Transverse colon (tissue), 4 donors: ENCODE measurements around the gene EID2B. TPM values are rescaled to one million over a fixed set of nuclear protein-coding genes. Genes with fewer than 3 reads are reported as not detected.

Experiments
- DNase-seq: peaks from one replicate; pipeline ENCODE4 v3.0.0-alpha.2; 2019
- H3K27ac ChIP-seq, 4 donors: fragments of 200-600 bp; sonication (generic); 2 replicates each; pipeline ENCODE4 v1.5.1; 2016 to 2018; ENCODE audit warnings: inconsistent platforms in 4 of 4
- H3K27me3 ChIP-seq: fragments of 200-600 bp; sonication (generic); 2 replicates; pipeline ENCODE4 v1.5.1; 2017; ENCODE audit warnings: inconsistent platforms
- H3K36me3 ChIP-seq, 4 donors: fragments of 200-600 bp; sonication (generic); 2 replicates each; pipeline ENCODE4 v1.5.1; 2017 to 2019; ENCODE audit warnings: inconsistent platforms in 4 of 4
- H3K4me1 ChIP-seq, 4 donors: fragments of 200-600 bp; sonication (generic); 2 replicates each; pipeline ENCODE4 v1.5.1; 2017 to 2020; ENCODE audit warnings: inconsistent platforms in 4 of 4
- H3K4me3 ChIP-seq, 4 donors: fragments of 200-600 bp; sonication (generic); 1 replicate in 1 of 4; 2 replicates in 3 of 4; pipeline versions ENCODE4 v1.5.1 to v1.6.1; 2017 to 2019; ENCODE audit warnings: inconsistent platforms in 4 of 4
- H3K9me3 ChIP-seq, 2 donors: fragments of 200-600 bp; sonication (generic); 2 replicates each; pipeline ENCODE4 v1.5.1; 2017 to 2019; ENCODE audit warnings: inconsistent platforms in 2 of 2
- EP300 ChIP-seq: sonication (generic); formaldehyde crosslinking; IDR thresholded peaks from one replicate; pipeline ENCODE4 v1.6.1; 2017; ENCODE audit warnings: antibody characterized with exemption, low read depth
- POLR2A ChIP-seq: fragments of 450-650 bp; IDR thresholded peaks from one replicate; pipeline ENCODE4 v1.6.1; 2016; ENCODE audit warnings: antibody characterized with exemption, mild to moderate bottlenecking, moderate library complexity
- POLR2AphosphoS5 ChIP-seq, 3 donors: sonication (generic); formaldehyde crosslinking; IDR thresholded peaks; one replicate each; pipeline ENCODE4 v1.6.1; 2016; ENCODE audit warnings: antibody characterized with exemption in 3 of 3
- WGBS, 2 donors: methylation state at CpG; one replicate each; pipeline ENCODE4 v1.1.5; 2018; ENCODE audit warnings: low coverage in 1 of 2; 5-methylcytosine and 5-hydroxymethylcytosine counted together
- in situ Hi-C, 4 donors: fragments of 200-750 bp; cut with MboI; loops; one replicate each; pipeline versions ENCODE4 v1.15.0 to v1.15.1; 2017; ENCODE audit warnings: low sequenced_read_pairs in 3 of 4, low pct_ligation_motif_present in 1 of 4, low pct_unique_long_range_greater_than_20kb in 1 of 4
- intact Hi-C: fragments of 100-400 bp; cut with DNase I; formaldehyde crosslinking; loops from one replicate; pipeline ENCODE4 v1.15.1; 2023; ENCODE audit warnings: low total_unique reads
- total RNA-seq, 4 donors: library from RNA; depleted of rRNA; stranded (reverse); fragments of >200 nt; gene quantifications; one replicate each; pipeline ENCODE4 v1.1.0, GENCODE V29; 2016
- TF ChIP-seq, protein P1 (sequence below), 5 experiments: fragments of 200-600 bp in 3 of 5; fragments of 450-650 bp in 2 of 5; sonication (generic) in 3 of 5; IDR thresholded peaks; 1 replicate in 2 of 5; 2 replicates in 3 of 5; pipeline ENCODE4 v1.5.1; 2016 to 2017; ENCODE audit warnings: antibody characterized with exemption in 5 of 5, inconsistent platforms in 3 of 5, mild to moderate bottlenecking in 2 of 5, moderate library complexity in 1 of 5

EID2B gene
- total RNA-seq, 4 donors from 2014 or later, result 1.00 to 1.5 (median 1.3) TPM

GRCh38 chr19:39520541-39521484 is 11.8 kb downstream of the EID2B start:
- in situ Hi-C loops (no loop called here), intact Hi-C loops (no loop called here)
- H3K27me3 ChIP-seq, result peaks cover 30% of the 10 kb centered on the region
- H3K4me3 ChIP-seq, result no peak overlapping the region
- no peak overlapping the region for H3K27ac ChIP-seq
- TF ChIP-seq EP300 (no peak), POLR2A (no peak), POLR2AphosphoS5 (IDR thresholded peaks at IDR 0.05) (no peak)
- TF ChIP-seq, protein P1, sequence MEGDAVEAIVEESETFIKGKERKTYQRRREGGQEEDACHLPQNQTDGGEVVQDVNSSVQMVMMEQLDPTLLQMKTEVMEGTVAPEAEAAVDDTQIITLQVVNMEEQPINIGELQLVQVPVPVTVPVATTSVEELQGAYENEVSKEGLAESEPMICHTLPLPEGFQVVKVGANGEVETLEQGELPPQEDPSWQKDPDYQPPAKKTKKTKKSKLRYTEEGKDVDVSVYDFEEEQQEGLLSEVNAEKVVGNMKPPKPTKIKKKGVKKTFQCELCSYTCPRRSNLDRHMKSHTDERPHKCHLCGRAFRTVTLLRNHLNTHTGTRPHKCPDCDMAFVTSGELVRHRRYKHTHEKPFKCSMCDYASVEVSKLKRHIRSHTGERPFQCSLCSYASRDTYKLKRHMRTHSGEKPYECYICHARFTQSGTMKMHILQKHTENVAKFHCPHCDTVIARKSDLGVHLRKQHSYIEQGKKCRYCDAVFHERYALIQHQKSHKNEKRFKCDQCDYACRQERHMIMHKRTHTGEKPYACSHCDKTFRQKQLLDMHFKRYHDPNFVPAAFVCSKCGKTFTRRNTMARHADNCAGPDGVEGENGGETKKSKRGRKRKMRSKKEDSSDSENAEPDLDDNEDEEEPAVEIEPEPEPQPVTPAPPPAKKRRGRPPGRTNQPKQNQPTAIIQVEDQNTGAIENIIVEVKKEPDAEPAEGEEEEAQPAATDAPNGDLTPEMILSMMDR (IDR thresholded peaks at IDR 0.05), result no peak
- WGBS, 2 donors, result 74 to 85% methylated on average over 5 to 8 of the region's 8 CpGs
- no peaks in the 10 kb centered on the region for H3K36me3 ChIP-seq
- no peaks in the 10 kb centered on the region for H3K9me3 ChIP-seq
- DNase-seq, result no peak
- H3K4me1 ChIP-seq, result peaks cover 0 to 5% (median 1%) of the 10 kb centered on the region in 4 donors

DNA sequence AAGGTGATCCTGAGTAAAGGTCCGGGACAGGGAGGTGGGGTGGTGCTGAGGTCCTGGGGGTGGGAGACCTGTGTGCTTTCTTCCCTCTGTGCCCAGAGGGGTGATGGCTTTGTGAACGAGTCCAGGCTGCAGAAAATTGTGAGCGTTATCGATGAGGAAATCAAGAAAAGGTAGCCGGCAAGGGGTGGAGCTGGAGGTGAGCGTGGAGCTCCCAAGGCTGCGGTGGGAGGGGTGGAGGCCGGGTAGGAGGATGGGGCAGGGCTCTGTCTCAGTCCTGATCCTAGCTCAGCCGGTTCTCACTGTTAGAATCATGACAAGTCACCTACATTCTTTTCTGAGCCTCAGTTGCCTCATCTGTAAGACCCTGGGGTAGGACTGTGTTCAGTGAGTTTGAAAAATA is 13.7 kb downstream of the EID2B start:
- no peak for DNase-seq
- Histone ChIP-seq H3K4me3 (no peak overlapping the region), H3K36me3 (no peaks in the 10 kb centered on the region), H3K9me3 (no peaks in the 10 kb centered on the region), H3K4me1 (peaks cover 6 to 18% (median 14%) of the 10 kb centered on the region in 4 donors), H3K27me3 (peaks cover 49% of the 10 kb centered on the region), H3K27ac (no peak overlapping the region)
- intact Hi-C loops (no loop called here), in situ Hi-C loops (no loop called here)
- WGBS, 2 donors, result 50 to 60% methylated on average over 2 to 9 of the region's 9 CpGs
- TF ChIP-seq, protein P1 (IDR thresholded peaks at IDR 0.05), result no peak
- TF ChIP-seq POLR2A (no peak), POLR2AphosphoS5 (IDR thresholded peaks at IDR 0.05) (no peak), EP300 (no peak)

GRCh38 chr19:39518458-39518857 is 14.2 kb downstream of the EID2B start:
- peaks cover 54% of the 10 kb centered on the region for H3K27me3 ChIP-seq
- no peaks in the 10 kb centered on the region for H3K9me3 ChIP-seq
- peaks cover 6 to 18% (median 14%) of the 10 kb centered on the region in 4 donors for H3K4me1 ChIP-seq
- in situ Hi-C loops (no loop called here), intact Hi-C loops (no loop called here)
- TF ChIP-seq POLR2A (no peak), EP300 (no peak), POLR2AphosphoS5 (IDR thresholded peaks at IDR 0.05) (no peak)
- TF ChIP-seq, protein P1 (IDR thresholded peaks at IDR 0.05), result no peak
- H3K36me3 ChIP-seq, result no peaks in the 10 kb centered on the region
- WGBS, 2 donors, result 66 to 79% methylated on average over 3 to 5 of the region's 5 CpGs
- H3K4me3 ChIP-seq, result no peak overlapping the region
- H3K27ac ChIP-seq, result no peak overlapping the region
- no peak for DNase-seq

DNA sequence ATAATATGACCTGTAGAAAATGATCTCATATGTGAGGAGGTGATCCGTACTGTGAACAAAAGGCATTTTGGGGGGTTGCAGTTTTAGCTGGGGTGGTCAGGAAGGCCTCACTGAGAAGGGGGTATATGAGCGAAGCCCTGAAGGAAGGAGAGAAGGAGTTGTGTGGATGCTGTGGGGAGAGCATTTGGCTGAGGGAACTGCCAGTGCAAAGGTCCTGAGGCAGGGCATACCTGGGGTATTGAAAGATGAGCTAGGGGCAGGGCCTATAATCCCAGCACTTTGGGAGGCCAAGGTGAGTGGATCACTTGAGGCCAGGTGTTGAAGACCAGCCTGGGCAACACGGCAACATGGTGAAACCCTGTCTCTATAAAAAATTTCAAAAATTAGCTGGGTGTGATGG is 15.2 kb downstream of the EID2B start:
- H3K4me3 ChIP-seq, result no peak overlapping the region
- intact Hi-C loops, result no loop called here

More for the DNA sequence above, 15.2 kb downstream of the EID2B start:
- Histone ChIP-seq H3K9me3 (no peaks in the 10 kb centered on the region), H3K27me3 (peaks cover 64% of the 10 kb centered on the region), H3K36me3 (no peaks in the 10 kb centered on the region), H3K27ac (no peak overlapping the region), H3K4me1 (peaks cover 6 to 18% (median 14%) of the 10 kb centered on the region in 4 donors)
- in situ Hi-C loops, result no loop called here
- TF ChIP-seq, protein P1 (IDR thresholded peaks at IDR 0.05), result no peak
- no peak for TF ChIP-seq POLR2AphosphoS5 (IDR thresholded peaks at IDR 0.05)
- no peak for TF ChIP-seq POLR2A
- no peak for TF ChIP-seq EP300
- DNase-seq, result no peak
- WGBS, 2 donors, result 49 to 77% methylated on average over 2 to 3 of the region's 3 CpGs
